GM12873 (cell line): ENCODE data around the gene SNX27.

Experiments
- CTCF ChIP-seq: IDR thresholded peaks from 2 replicates; pipeline ENCODE4 v1.5.1; 2012; ENCODE audit warnings: low read depth, mild to moderate bottlenecking, moderate library complexity, low read length, control low read depth; ENCODE audit not compliant: insufficient read depth; ENCODE audit errors: missing control alignments

Gene SNX27

DNA sequence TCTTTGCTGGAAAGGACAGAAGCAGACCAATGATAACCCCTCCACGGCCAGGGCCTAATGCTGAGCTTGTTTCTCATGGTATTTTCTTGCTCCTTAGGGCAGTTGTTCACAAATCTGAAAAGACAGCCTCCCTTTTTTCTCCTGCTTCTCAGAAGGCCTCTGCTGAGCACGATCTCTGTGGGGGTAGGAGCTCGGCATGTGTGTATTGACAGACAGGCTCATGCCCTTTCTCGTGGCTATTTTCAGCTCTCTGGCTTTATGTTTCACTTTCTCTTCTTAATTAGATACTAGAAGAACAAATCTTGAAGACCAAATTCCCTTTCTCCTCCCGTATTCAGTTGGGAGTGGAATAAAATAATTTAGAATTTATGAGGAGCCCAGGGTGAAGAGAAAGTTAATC, 108.7 kb downstream of the SNX27 start:
- no peak for TF ChIP-seq CTCF

DNA sequence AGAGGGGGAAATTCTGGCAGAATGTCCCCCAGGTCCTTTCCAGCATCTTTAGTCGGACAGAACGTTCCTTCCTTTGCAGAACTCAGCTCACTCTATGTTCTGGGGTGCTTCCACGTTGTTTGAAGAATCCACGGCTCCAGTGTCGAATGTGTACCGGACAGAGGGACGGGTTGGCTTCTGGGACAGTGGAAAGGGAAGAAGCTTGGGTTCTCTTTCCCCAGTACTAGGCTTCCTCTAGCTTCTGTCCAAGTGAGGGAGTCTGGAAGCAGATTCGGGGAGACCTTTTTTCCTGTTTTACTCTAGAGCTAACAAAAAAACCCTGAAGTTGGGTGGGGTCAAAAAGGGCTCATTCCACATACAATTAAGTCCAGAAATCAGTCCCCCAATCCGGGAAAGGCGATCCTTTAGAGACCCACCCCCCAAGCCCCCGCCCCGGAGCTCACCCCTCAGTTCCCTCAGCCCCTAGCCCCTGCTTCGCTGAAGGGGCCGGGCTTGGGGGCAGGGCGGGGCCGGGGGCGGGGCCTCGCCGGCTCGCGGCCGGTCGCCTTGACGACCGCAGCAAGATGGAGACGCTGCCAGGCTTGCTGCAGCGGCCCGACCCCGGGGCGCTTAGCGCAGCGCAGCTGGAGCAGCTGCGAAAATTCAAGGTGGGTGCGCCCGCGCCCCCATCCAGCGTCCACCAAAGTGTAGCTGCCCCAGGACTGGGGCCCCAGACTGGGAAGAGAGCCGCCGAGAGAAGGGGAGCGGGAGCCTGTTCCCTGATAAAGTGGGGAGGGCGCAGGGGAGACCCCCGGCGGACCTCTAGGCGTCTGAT, 109.3 kb downstream of the SNX27 start, which contains the start of gene RIIAD1:
TSS of gene RIIAD1 (plus strand) at position 549 of the 814 bp plus-strand sequence. CDS start at position 564, 15 bp downstream.
- TF ChIP-seq CTCF: no peak

DNA sequence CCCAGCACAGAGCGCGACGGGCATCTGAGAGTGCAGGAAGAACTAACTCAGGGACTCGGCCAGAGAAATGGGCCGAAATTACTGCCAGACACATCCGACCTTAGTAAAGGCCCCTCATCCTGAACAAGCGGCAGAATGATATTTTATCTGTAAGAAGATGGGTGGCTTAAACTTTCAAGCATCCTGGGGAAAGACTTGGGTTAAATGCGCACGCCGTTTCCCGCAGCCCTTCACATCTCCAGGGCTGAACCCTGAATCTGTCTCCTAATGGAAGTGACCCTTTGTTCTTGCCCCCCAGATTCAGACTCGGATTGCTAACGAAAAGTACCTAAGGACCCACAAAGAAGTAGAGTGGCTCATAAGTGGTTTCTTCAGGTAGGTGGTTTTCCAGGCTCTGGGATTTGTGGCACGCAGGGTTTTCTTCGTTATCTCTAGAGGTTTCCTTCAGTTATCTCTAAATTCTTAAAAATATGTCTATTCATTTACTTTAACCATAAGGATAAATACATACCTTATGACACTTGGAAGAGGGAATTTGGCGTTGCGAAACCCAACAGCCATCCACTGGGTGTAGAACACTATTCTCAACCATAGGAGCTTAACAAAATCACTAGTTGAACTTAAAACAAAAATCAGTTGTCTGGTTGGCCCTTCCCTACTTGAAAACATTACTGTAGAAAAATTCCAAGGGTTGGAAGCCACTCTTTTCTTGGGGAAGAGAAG, 110.1 kb downstream of the SNX27 start:
- TF ChIP-seq CTCF: no peak

- TF ChIP-seq CTCF: no peak
Observed at GRCh38 chr1:151723726-151724370, 112.0 kb downstream of the SNX27 start.

DNA sequence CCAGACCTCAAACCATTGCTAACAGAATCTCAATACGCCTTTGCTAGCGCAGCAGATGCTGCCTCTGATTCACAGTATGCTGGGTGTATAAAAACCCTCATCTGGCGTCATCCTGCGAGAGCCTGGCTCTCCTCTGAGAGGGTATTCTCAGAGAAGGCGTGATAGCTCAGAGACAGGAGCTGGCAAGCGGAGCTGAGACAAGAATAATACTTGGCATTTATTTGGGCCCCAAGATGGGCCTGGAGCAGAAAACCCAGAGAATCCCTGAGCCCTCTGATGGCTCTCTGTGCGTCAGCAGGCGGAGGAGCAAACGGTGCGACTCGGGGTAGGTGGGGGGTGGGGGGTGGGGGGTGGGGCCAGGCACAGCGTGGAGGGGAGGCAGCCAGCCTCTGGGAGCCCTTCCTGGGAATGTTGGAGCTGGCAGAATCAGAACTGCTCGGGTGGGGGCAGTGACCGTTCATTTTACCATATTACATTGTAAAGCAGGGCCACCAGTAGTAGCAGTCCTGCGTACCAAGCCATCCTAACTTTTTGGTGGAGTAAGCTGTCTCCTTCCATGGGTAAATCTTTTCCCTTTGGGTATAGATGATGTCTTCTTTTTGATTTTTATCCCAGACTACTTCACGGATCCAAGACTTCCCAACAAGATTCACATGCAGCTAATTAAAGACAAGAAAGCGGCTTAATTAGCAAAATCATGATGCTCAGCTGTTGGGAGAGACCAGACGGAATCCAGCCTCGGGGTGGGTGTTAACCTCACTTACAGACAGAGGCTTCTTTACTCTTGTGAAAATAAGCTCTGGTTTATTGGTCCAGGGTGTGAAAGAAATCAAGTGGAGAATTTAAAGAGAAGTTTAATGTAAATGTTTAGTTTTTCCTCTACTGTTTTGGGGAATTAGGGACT, 116.6 kb downstream of the SNX27 start:
- no peak for TF ChIP-seq CTCF

DNA sequence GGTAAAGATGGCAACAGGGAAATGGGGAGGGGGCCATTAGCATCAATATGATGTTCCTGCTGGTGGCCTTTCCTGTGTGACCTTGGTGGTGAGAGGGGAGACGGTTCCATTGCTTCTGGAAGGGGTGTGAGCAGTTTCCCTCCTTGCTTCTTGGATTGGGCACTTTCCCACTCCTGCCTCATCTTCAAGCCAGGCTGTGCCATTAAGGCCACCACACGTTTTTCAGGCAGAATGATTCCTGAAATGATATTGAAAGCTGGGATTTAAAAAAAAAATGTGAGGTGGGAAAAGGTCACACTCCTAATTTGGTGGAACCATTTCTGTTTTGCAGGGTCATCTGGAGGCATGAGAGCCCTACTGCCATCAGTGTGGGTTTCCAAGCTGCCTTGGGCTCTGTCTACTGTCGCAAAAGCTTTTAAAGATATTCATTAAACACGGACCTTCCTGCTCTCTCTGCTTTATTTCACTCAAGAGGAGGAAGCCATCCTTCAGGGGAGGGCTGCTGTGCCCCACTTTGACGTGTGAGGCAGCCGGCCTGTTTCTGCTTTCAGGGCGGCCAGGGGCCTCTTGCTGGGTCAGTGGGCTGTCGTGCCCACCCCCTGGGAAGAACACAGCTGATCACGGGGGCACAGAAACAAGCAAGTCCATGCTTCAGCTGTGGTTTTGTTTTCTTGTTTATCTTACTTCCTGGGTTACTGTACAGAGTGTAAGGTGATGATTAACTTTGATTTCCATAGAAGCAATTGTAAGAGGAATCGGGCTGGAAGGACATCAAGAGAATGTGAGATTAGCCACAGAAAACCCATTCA, 117.5 kb downstream of the SNX27 start:
- no peak for TF ChIP-seq CTCF
